Osteoblast (primary cell): ENCODE measurements around the gene ARHGAP6. TPM values are rescaled to one million over a fixed set of nuclear protein-coding genes. Genes with fewer than 3 reads are reported as not detected.

ENCODE experiments used
- DNase-seq: peaks from one replicate; pipeline ENCODE4 v3.0.0; 2011; ENCODE audit warnings: low spot score, mixed read lengths; ENCODE audit not compliant: insufficient read length; ENCODE audit errors: missing footprints
- H2AFZ ChIP-seq: 2 replicates; pipeline ENCODE4 v1.6.0; 2011; ENCODE audit warnings: mild to moderate bottlenecking, low read length
- H3K27ac ChIP-seq: 2 replicates; pipeline ENCODE4 v1.5.1; 2011; ENCODE audit warnings: mild to moderate bottlenecking, low read depth, low read length, moderate library complexity
- H3K27me3 ChIP-seq: 2 replicates; pipeline ENCODE4 v1.6.0; 2012; ENCODE audit warnings: mild to moderate bottlenecking, control low read depth, inconsistent platforms, low read length, moderate library complexity; ENCODE audit not compliant: insufficient read depth
- H3K36me3 ChIP-seq: 2 replicates; pipeline ENCODE4 v1.5.1; 2011; ENCODE audit warnings: mild to moderate bottlenecking, low read length, control low read depth, moderate library complexity; ENCODE audit not compliant: insufficient read depth
- H3K4me1 ChIP-seq: 2 replicates; pipeline ENCODE4 v1.5.1; 2011; ENCODE audit warnings: mild to moderate bottlenecking, low read length, control low read depth, moderate library complexity; ENCODE audit not compliant: insufficient read depth
- H3K4me2 ChIP-seq: 2 replicates; pipeline ENCODE4 v1.6.0; 2011; ENCODE audit warnings: mild to moderate bottlenecking, low read length; ENCODE audit not compliant: insufficient read depth
- H3K4me3 ChIP-seq: fragments of 200-600 bp; sonication (generic); 3 replicates; pipeline ENCODE4 v1.5.1; 2012; ENCODE audit warnings: mild to moderate bottlenecking, low read length, inconsistent platforms; ENCODE audit not compliant: insufficient read depth
- H3K79me2 ChIP-seq: 2 replicates; pipeline ENCODE4 v1.6.0; 2012; ENCODE audit warnings: mild to moderate bottlenecking, low read length, control low read depth, inconsistent platforms; ENCODE audit not compliant: insufficient read depth
- H3K9me3 ChIP-seq: 2 replicates; pipeline ENCODE4 v1.5.1; 2011; ENCODE audit warnings: low read depth, low read length, control low read depth
- H4K20me1 ChIP-seq: 2 replicates; pipeline ENCODE4 v1.6.0; 2012; ENCODE audit warnings: mild to moderate bottlenecking, low read length, control low read depth; ENCODE audit not compliant: insufficient read depth
- total RNA-seq: library from RNA; depleted of rRNA; stranded (reverse); fragments of >200 nt; gene quantifications from 2 replicates; pipeline ENCODE4 v1.2.3, GENCODE V29; 2012
- TF ChIP-seq, protein P1 (sequence below): IDR thresholded peaks from 2 replicates; pipeline ENCODE4 v1.5.1; 2011; ENCODE audit warnings: mild to moderate bottlenecking, low read depth, low read length, moderate library complexity; ENCODE audit errors: extremely low read depth

The ARHGAP6 gene
- total RNA-seq, 1 donor: 2.2 TPM

DNA sequence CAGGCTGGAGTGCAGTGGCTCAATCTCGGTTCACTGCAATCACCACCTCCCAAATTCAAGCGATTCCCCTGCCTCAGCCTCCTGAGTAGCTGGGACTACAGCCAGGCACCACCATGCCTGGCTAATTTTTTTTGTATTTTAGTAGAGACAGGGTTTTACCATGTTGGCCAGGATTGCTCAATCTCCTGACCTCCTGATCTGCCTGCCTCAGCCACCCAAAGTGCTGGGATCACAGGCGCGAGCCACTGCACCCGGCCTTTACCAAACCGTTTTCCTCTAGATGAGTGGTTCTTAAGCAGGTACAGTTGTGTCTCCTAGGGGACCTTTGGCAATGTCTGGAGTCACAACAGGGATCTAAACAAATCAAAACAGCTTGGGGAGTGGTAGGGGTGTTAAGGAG is 360.9 kb downstream of the ARHGAP6 start:
- TF ChIP-seq, protein P1, sequence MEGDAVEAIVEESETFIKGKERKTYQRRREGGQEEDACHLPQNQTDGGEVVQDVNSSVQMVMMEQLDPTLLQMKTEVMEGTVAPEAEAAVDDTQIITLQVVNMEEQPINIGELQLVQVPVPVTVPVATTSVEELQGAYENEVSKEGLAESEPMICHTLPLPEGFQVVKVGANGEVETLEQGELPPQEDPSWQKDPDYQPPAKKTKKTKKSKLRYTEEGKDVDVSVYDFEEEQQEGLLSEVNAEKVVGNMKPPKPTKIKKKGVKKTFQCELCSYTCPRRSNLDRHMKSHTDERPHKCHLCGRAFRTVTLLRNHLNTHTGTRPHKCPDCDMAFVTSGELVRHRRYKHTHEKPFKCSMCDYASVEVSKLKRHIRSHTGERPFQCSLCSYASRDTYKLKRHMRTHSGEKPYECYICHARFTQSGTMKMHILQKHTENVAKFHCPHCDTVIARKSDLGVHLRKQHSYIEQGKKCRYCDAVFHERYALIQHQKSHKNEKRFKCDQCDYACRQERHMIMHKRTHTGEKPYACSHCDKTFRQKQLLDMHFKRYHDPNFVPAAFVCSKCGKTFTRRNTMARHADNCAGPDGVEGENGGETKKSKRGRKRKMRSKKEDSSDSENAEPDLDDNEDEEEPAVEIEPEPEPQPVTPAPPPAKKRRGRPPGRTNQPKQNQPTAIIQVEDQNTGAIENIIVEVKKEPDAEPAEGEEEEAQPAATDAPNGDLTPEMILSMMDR: no peak
- H3K79me2 ChIP-seq: no peaks in the 10 kb centered on the region
- H2AFZ ChIP-seq: no peak overlapping the region
- H3K36me3 ChIP-seq: no peaks in the 10 kb centered on the region
- no peak overlapping the region for H3K4me3 ChIP-seq
- DNase-seq: no peak
- no peaks in the 10 kb centered on the region for H3K4me1 ChIP-seq
- H3K27ac ChIP-seq: no peak overlapping the region
- no peaks in the 10 kb centered on the region for H3K27me3 ChIP-seq
- H3K4me2 ChIP-seq: no peak overlapping the region
- H3K9me3 ChIP-seq: no peaks in the 10 kb centered on the region
- H4K20me1 ChIP-seq: no peaks in the 10 kb centered on the region

DNA sequence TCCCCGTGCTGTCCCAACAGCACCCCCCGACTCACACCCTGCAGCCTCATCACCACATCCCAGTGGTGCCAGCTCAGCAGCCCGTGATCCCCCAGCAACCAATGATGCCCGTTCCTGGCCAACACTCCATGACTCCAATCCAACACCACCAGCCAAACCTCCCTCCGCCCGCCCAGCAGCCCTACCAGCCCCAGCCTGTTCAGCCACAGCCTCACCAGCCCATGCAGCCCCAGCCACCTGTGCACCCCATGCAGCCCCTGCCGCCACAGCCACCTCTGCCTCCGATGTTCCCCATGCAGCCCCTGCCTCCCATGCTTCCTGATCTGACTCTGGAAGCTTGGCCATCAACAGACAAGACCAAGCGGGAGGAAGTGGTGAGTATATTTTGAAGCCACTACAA is 367.1 kb downstream of the ARHGAP6 start:
- H3K4me1 ChIP-seq: no peaks in the 10 kb centered on the region
- H3K4me3 ChIP-seq: no peak overlapping the region
- no peaks in the 10 kb centered on the region for H3K79me2 ChIP-seq
- no peaks in the 10 kb centered on the region for H3K9me3 ChIP-seq
- TF ChIP-seq, protein P1: no peak
- H3K4me2 ChIP-seq: no peak overlapping the region
- H3K36me3 ChIP-seq: no peaks in the 10 kb centered on the region
- H4K20me1 ChIP-seq: no peaks in the 10 kb centered on the region
- no peak for DNase-seq
- no peak overlapping the region for H2AFZ ChIP-seq
- H3K27me3 ChIP-seq: no peaks in the 10 kb centered on the region
- no peak overlapping the region for H3K27ac ChIP-seq

DNA sequence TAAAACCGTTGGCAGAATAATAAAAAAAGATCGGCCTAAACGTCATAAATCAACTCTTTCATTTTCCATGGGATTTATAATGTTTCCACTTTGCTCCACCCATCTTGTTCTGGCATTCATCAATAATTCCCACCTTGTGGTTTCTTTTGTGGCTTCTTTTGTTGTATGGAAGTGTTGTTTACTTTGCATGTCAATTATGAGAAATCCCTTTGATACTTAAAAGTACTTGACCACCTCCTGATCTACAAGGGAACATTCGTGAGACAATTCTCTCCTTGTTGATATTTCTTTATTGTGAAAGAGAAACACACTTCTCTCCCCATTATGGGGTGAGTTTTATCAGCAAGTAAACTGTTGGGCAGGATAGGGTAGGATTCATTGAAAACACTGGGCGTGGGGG is 369.7 kb downstream of the ARHGAP6 start:
- H3K9me3 ChIP-seq: no peaks in the 10 kb centered on the region
- DNase-seq: no peak
- no peaks in the 10 kb centered on the region for H4K20me1 ChIP-seq
- H3K4me2 ChIP-seq: no peak overlapping the region
- no peaks in the 10 kb centered on the region for H3K79me2 ChIP-seq
- H3K27ac ChIP-seq: no peak overlapping the region
- no peaks in the 10 kb centered on the region for H3K4me1 ChIP-seq
- no peak overlapping the region for H3K4me3 ChIP-seq
- TF ChIP-seq, protein P1: no peak
- no peak overlapping the region for H2AFZ ChIP-seq
- H3K36me3 ChIP-seq: no peaks in the 10 kb centered on the region
- no peaks in the 10 kb centered on the region for H3K27me3 ChIP-seq

DNA sequence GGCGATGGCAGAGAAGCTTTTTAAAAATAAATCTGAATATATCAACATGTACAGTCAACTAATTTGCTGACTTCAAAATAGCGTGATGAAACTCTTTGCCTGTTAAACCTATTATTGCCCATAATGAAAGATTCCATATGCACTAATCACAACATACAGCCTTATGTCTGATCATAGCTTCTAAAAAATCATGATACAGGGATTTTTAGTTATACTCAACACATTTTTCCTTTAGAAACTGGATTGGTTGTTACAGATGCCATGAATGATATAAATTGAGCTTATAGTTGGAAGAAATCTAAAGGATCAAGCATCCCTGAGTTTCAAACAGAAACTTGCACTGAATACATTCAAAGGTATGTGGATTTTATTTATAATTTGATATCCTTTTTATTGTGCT is 372.6 kb downstream of the ARHGAP6 start, which contains the start of gene AMELX:
AMELX (plus strand) TSS at position 301 of the 400 bp plus-strand sequence. CDS start 1,376 bp downstream, outside the sequence.
- no peaks in the 10 kb centered on the region for H3K27me3 ChIP-seq
- DNase-seq: no peak
- H2AFZ ChIP-seq: no peak within 1 kb of the TSS
- TF ChIP-seq, protein P1: no peak
- no peaks in the 10 kb centered on the region for H3K4me1 ChIP-seq
- H3K4me3 ChIP-seq: no peak within 1 kb of the TSS
- H4K20me1 ChIP-seq: no peaks in the 10 kb centered on the region
- H3K9me3 ChIP-seq: no peaks in the 10 kb centered on the region
- H3K79me2 ChIP-seq: no peaks in the 10 kb centered on the region
- no peaks in the 10 kb centered on the region for H3K36me3 ChIP-seq
- H3K27ac ChIP-seq: no peak within 1 kb of the TSS
- no peak within 1 kb of the TSS for H3K4me2 ChIP-seq
